NCI-H2107 treated with DMSO at 0.1 percent for 48 hours (cell line): ENCODE data around the gene AGAP5.
A peak's percentile ranks its signal among the peaks of the same experiment; 100 is the strongest.
"Not testable (repeated sequence)": the region's sequence is repeated elsewhere in the genome, so short reads cannot be mapped to it uniquely, and the experiment has no call there.

Experiments used
- DNase-seq: peaks from one replicate; lab custom pipeline; 2025; ENCODE audit not compliant: unreplicated experiment; lab: John Stamatoyannopoulos, UW

Gene AGAP5

GRCh38 chr10:73697675-73698159 is at the start of gene AGAP5:
AGAP5 (minus strand) TSS chr10:73698109; CDS start chr10:73697755, 354 bp downstream.
- not testable (repeated sequence) for DNase-seq

GRCh38 chr10:73746721-73747120 is 48.8 kb upstream of the AGAP5 start:
- no peak for DNase-seq

- no peak for DNase-seq
Measured at GRCh38 chr10:73744664-73744975, 46.7 kb upstream of the AGAP5 start.

- peak; percentile 81 for DNase-seq
Measured at GRCh38 chr10:73743905-73744663, 46.2 kb upstream of the AGAP5 start, which contains the start of gene SEC24C. SEC24C (plus strand) TSS chr10:73744372; CDS start chr10:73746833, 2,461 bp downstream.

GRCh38 chr10:73743327-73743904 is 45.5 kb upstream of the AGAP5 start:
- no peak for DNase-seq

- DNase-seq: no peak
Measured at GRCh38 chr10:73742454-73742734, 44.5 kb upstream of the AGAP5 start.

- DNase-seq: not testable (repeated sequence)
Measured at GRCh38 chr10:73740501-73741254, 42.8 kb upstream of the AGAP5 start.

GRCh38 chr10:73734796-73735305 is 36.9 kb upstream of the AGAP5 start:
- DNase-seq: no peak

- no peak for DNase-seq
Measured at GRCh38 chr10:73734028-73734720, 36.3 kb upstream of the AGAP5 start.

- DNase-seq: no peak
Measured at GRCh38 chr10:73732931-73733623, 35.2 kb upstream of the AGAP5 start.

- DNase-seq: no peak
Measured at GRCh38 chr10:73732426-73732825, 34.5 kb upstream of the AGAP5 start.

- DNase-seq: no peak
Measured at GRCh38 chr10:73731588-73732375, 33.9 kb upstream of the AGAP5 start.

- DNase-seq: peak; percentile 66
Measured at GRCh38 chr10:73730153-73730906, 32.4 kb upstream of the AGAP5 start.

GRCh38 chr10:73729781-73730152 is 31.9 kb upstream of the AGAP5 start:
- not testable (repeated sequence) for DNase-seq

GRCh38 chr10:73723516-73723915 is 25.6 kb upstream of the AGAP5 start:
- no peak for DNase-seq

GRCh38 chr10:73720561-73720960 is 22.7 kb upstream of the AGAP5 start:
- DNase-seq: not testable (repeated sequence)

GRCh38 chr10:73717556-73717955 is 19.6 kb upstream of the AGAP5 start:
- DNase-seq: no peak

GRCh38 chr10:73716251-73716650 is 18.3 kb upstream of the AGAP5 start:
- DNase-seq: no peak
